Stimulated activated CD8-positive, alpha-beta memory T cell treated with anti-CD3 and anti-CD28 coated beads, Interleukin-2, amount 100 ng/mL, for 1 hour (primary cell): ENCODE data around the gene CKMT2.
"Not testable (repeated sequence)": the region's sequence is repeated elsewhere in the genome, so short reads cannot be mapped to it uniquely, and the experiment has no call there.

ENCODE experiments used
- DNase-seq, 2 donors: peaks; one replicate each; pipeline ENCODE4 v3.0.0-alpha.2; 2020; ENCODE audit warnings: low read depth in 2 of 2

The CKMT2 gene

GRCh38 chr5:81251922-81252321 lies 18.8 kb downstream of the CKMT2 start:
- no peak for DNase-seq

GRCh38 chr5:81252904-81253303 lies 19.8 kb downstream of the CKMT2 start:
- DNase-seq: no peak

GRCh38 chr5:81253875-81254274 lies 20.8 kb downstream of the CKMT2 start:
- DNase-seq: no peak

- no peak for DNase-seq
Observed at GRCh38 chr5:81254886-81255559, 21.9 kb downstream of the CKMT2 start.

GRCh38 chr5:81256766-81257165 lies 23.6 kb downstream of the CKMT2 start:
- DNase-seq: no peak

- DNase-seq: not testable (repeated sequence)
Observed at GRCh38 chr5:81262796-81263195, 29.7 kb downstream of the CKMT2 start.

- no peak for DNase-seq
Observed at GRCh38 chr5:81265101-81265500, 32.0 kb downstream of the CKMT2 start.

- DNase-seq: no peak
Observed at GRCh38 chr5:81268521-81269196, 35.5 kb downstream of the CKMT2 start.

- no peak for DNase-seq
Observed at GRCh38 chr5:81269751-81270393, 36.8 kb downstream of the CKMT2 start.

- DNase-seq: not testable (repeated sequence)
Observed at GRCh38 chr5:81270394-81271027, 37.4 kb downstream of the CKMT2 start.

GRCh38 chr5:81283976-81284375 lies 50.9 kb downstream of the CKMT2 start:
- DNase-seq: no peak

- DNase-seq: no peak
Observed at GRCh38 chr5:81286059-81286617, 53.0 kb downstream of the CKMT2 start.

GRCh38 chr5:81288021-81288433 lies 54.9 kb downstream of the CKMT2 start:
- no peak for DNase-seq

GRCh38 chr5:81290146-81290545 lies 57.0 kb downstream of the CKMT2 start:
- no peak for DNase-seq

GRCh38 chr5:81292130-81292529 lies 59.0 kb downstream of the CKMT2 start:
- DNase-seq: no peak

- DNase-seq: not testable (repeated sequence)
Observed at GRCh38 chr5:81294021-81294420, 60.9 kb downstream of the CKMT2 start.

GRCh38 chr5:81297531-81297930 lies 64.4 kb downstream of the CKMT2 start:
- DNase-seq: no peak

- no peak for DNase-seq
Observed at GRCh38 chr5:81300921-81301270, 67.8 kb downstream of the CKMT2 start.

GRCh38 chr5:81301271-81302015 lies 68.3 kb downstream of the CKMT2 start, which contains the start of gene ZCCHC9:
Gene ZCCHC9, plus strand, starts transcription at chr5:81301587. Its CDS starts 3,171 bp downstream, at chr5:81304758.
- peak; percentile 87 for DNase-seq

GRCh38 chr5:81302596-81302995 lies 69.5 kb downstream of the CKMT2 start:
- DNase-seq: no peak

GRCh38 chr5:81303563-81303962 lies 70.4 kb downstream of the CKMT2 start:
- no peak for DNase-seq
